NCI-H2227 treated with DMSO at 0.1 percent for 48 hours (cell line): Measurements from ENCODE around the gene LY86.
"Not testable (repeated sequence)": the region's sequence is repeated elsewhere in the genome, so short reads cannot be mapped to it uniquely, and the experiment has no call there.

Experiments
- DNase-seq: peaks from one replicate; lab custom pipeline; 2025; lab: John Stamatoyannopoulos, UW

Gene LY86

DNA sequence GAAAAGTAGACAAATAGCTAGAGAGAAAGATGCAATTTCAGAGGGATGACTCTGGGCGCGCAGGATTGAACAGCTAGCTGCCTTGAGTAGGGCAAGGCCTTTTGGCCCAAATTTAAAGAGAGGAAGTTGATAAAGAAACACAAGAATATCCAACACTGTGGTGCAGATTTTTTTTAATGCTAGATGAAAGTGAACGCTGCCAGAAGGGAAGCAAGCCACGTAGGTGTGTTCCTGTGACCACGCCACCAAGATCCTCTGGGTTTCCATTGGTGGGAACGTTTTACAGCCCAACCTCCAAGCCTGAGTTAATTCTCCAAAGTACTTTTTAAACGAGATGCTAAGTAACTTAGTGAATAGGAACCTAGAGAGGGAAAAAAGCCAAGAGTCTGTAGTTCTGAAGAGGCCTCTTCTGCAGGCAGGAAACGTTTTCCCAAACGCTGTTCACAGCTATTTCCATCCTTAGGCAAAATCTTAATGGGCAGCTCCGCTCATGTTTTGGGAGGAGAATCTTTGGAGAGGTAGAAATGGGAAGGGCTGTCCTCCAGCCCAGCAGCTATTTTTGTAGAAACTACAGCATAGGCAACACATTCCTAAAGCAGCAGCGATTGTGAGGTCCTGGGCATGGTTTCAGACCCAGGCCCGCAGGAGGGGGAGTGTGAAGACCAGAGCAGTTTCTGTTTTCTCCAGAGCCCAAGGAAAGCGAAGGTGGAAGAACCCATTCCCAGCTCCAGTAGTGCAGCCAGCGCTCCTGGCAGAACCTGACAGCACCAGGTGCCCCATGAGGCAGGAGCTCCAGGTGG lies 8.2 kb downstream of the LY86 start:
- DNase-seq, result no peak

DNA sequence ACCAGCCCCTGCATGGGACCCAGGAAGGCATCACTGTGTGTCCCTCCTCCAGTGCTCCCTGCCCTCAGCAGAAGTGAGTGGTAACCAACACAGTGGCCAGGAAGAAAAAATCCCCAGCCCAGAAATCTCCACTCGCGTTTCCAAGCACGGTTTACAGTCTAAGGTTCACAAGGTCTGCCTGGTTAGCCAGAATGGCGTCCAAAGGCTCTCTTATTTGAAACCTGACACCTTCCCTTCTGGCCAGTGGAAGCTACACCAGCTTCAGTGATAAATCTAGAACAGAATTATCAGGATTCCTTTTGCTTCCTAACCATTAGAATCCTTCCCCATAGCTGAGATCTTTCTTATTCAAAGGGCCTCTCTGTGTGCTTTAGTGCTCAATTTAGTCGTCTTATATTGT lies 9.2 kb downstream of the LY86 start:
- DNase-seq, result no peak

DNA sequence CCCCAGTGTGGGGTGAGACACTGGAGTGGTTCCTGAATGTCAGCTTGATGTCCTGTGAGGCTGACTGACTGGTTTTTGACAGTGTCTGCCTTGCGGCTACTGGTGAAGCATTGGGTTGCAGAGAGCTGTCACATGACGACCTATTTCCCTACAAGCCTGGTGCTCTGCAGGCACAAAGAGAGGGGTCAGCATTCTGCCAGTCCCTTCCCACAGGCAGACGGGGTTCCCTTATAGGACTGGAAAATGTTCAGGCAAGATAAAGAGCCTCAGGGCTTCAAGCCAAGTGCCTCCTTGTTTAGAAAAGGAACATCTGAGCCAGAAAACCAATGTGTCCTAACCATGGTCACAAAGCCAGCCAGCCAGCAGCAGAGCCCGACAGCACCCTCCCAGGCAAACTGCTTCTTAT lies 11.0 kb downstream of the LY86 start:
- no peak for DNase-seq

DNA sequence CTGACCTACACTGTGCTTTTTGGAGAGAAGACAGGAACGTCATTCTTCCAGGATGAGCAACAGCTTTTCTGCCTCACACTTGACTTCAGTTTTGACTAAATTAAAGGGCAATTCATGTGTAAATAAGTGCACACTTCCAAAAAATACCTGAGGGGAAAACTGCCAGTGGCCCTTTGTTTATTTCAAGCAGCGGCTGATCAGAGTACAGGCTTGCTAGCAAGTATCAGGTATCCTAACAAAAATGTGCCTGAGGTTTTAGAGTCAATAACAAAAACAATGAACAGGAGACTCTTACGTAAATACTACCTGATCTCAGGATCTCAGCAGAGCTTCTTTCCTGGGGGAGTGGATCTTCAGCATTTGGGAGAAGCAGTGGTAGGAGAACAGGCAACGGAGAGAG lies 12.4 kb downstream of the LY86 start:
- DNase-seq, result no peak

DNA sequence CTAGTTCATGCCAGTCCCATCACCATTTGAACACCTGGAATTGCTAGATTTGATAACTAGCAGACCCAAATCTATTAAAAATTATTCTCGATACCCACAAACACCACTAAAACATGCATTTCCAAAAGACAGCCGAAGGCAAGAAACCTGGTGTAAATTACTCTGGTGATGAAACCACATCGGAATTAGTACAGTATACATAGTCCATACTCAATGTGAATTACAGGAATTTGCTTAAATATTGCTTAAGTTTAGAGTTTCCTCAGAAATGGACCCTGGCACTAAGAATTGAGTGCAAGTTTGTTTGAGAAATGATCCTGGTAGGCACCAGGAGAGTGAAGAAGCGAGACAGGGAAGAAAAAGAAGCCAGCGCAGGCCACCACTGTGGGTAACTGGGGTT lies 13.7 kb downstream of the LY86 start:
- no peak for DNase-seq

DNA sequence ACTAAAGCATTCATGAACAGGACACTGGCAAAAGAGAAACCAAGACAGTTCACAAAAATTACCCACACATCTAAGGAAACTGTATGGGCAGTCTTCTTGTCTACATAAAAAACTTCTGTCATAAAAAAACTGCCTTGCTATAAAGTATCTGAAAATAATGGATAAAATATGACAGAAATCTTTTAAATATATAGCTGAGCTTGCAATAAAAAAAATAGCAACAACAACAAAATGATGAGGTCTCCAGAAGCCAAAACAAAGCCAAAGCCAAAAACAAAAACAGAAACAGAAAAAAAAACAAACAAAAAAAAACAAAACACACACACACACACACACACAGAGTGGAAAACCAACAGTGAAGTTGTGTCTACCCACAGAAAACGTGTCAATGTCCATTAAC lies 14.8 kb downstream of the LY86 start:
- DNase-seq, result no peak

DNA sequence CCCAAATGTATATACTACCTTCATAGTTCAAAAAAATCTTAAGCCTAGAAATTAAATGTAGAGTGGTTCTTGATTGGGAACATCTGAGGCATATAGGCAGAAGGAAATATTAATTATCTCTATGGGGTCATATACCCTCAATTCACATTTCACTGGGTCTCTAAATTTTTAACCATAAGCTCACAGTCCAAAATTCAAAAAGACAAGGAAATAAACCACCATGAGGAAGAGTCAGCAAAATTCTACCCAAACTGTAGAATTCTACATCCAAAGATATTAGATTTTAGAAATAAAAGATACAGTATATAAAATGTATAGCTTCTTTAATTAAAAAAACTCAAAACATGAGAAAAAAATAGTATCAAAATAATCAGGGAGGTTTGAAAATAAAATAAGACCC lies 15.5 kb downstream of the LY86 start:
- no peak for DNase-seq

DNA sequence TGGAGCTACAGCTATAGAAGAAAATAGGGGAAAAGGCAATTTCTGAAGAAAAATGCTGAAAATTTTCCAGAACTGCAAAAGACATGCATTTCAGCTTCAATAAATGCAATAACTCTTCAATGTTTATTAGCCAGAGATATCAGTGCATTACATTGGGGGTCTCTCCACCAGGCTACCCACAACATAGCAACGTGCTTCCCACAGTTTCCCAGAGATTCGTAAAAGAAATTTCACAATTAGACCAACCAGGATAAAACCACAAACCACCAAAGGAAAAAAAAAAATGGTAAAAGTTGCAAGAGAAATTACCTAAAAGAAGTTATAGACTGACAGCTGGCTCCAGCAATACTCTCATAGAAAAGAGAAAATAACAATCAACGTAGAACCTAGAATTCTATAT lies 16.0 kb downstream of the LY86 start:
- DNase-seq, result no peak

DNA sequence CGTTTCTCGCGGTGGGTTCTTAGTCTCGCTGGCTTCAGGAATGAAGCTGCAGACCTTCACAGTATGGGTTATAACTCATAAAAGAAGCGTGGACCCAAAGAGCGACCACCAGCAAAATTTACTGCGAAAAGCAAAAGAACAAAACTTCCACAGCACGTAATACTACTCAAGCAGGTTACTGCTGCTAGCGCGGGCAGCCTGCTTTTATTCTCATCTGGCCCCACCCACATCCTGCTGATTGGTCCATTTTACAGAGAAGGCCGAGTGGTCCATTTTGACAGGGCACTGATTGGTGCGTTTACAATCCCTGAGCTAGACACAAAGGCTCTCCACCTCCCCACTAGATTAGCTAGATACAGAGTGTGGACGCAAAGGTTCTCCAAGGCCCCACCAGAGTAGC lies 17.4 kb downstream of the LY86 start:
- DNase-seq, result no peak

DNA sequence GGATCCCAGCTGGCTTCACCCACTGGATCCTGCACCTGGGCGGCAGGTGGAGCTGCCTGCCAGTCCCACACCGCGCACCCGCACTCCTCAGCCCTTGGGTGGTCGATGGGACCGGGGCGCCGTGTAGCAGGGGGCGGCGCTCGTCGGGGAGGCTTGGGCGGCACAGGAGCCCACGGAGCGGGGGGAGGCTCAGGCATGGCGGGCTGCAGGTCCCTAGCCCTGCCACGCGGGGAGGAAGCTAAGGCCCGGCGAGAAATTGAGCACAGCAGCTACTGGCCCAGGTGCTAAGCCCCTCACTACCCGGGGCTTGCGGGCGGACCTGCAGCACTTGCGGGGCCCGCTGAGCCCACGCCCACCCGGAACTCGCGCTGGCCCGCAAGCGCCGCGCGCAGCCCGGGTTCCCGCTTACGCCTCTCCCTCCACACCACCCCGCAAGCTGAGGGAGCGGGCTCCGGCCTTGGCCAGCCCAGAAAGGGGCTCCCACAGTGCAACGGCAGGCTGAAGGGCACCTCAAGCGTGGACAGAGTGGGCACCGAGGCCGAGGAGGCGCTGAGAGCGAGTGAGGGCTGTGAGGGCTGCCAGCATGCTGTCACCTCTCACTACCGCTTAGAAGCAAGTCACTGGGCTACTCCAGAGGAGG lies 18.0 kb downstream of the LY86 start:
- not testable (repeated sequence) for DNase-seq

DNA sequence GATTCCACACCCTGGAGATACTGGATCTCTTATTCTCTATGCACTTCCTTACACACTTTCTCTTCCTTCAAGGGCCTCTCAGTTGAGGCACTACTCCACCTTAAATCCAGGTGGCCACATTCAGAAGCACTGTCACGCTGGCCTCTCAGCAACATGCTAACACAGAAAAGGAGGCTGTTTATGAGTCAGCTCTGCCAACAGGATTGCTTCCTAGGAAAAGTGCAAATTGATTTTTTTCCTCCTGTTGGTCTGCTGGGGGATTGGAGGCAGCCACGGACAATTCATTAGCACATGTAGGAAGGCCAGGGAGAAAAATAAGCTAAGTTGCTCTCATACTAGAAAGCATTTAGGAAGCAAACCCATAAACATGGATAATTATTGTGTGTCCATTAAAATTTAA lies 20.9 kb downstream of the LY86 start:
- DNase-seq, result no peak

DNA sequence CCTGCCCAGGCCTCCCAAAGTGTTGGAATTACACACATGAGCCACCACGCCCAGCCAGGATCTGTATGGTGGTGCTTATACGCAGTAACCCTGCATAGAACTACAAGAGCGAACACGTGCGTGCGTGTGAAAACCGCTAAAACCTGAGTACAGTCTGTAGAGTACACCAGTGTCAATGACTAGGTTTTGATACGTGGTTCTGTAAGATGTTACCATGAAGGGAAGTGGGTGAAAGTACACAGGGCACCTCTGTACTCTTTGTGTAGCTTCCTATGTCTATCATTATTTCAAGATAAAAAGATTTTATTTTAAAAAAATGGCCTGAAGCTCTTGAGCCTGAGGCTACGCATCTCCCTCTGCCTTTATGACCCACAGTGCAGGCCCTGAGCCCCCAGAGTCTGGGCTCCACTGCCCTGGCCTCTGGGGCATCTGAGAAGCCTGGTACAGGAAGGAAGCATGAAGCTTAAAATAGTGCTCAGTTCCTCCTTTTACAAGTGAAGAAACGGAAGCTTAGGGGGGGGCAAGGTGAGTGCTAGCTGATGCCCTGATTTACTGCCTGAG lies 21.6 kb downstream of the LY86 start:
- DNase-seq, result no peak

DNA sequence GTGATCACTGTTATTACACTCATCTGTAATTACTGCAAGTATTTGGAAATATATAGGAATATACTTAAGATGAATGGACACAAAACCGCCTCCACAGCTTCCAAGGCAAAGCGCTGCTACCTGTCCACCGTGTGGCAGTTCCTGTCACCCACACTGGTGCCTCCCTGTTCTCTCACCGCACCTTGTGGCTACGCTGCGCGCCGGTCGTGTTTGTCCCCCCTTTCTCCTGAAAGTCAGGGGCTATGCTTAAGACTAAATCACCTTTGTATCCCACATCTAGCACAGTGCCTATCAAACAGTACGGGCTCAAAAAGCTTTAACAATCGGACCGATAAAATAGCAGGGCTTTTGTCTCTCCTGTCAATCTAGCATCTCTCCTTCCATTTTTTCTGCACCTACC lies 23.0 kb downstream of the LY86 start:
- no peak for DNase-seq

DNA sequence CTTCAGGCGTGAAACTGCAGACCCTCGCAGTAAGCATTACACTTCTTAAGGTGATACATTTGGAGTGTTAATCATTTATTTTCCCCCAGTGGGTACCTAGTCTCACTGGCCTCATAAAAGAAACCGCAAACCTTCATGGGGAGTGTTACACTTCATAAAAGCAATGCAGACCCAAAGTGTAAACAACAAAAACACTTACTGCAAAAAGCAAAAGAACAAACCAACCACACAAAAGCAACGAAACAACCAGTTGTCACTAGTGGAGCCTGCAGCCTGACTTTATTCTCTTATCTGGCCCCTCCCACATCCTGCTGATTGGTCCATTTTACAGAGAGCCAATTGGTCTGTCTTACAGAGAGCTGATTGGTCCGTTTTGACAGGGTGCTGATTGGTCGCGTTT lies 23.8 kb downstream of the LY86 start:
- no peak for DNase-seq

DNA sequence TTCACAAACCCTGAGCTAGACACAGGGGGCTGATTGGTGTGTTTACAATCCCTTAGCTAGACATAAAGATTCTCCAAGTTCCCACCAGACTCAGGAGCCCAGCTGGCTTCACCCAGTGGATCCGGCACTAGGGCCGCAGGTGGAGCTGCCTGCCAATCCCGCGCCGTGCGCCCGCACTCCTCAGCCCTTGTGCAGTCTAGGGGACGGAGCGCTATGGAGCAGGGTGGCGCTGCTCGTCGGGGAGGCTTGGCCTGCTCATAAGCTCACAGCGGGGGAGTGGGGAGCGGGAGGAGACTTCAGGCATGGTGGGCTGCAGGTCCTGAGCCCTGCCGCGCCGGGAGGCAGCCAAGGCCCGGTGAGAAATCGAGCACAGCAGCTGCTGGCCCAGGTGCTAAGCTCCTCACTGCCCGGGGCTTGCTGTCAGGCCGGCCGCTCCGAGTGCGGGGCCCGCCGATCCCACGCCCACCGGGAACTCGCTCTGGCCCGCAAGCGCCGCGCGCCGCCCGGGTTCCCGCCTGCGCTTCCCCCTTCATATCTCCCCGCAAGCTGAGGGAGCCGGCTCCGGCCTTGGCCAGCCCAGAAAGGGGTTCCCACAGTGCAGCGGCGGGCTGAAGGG lies 24.7 kb downstream of the LY86 start:
- DNase-seq, result not testable (repeated sequence)

DNA sequence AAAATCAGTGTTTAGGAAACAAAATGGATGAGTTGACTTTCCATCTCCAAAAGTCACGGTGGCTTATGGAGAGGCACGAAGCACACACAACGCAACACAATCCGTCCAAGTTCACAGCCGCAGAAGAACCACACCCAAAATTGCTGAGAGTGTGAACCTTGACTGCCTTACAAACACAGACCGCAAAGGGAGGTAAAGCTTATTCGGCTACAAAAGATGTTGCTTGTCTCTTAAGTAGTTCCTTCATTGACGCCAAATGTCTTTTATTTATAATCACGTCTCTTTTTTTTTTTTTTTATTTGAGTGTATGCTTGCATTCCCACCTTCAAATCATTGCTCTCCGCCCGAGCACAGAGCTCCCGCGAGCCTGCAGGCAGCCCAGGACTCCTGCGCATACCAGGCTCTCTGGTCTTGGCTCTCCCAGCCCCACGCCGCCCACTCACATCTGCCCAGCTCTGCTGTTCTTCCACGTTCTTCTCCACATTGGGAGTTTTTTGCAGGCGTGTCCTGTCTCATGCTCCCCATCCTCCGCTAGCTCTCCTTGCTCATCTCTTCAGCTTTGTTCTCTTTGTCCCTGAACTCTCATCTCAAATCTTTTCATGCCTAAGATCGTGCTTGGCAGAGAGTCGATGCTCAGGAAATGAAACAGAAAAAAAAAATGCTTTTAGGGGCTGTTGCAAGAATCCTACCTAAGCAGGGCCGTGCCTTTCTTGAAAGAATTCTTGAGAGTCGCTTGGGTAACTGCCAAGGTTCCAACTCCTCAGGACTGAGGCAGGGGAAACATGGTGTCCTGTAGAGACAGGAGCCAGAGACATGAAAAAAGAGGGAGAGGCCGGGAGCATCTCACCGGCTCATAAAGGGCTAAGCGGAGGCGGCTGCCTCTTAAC lies 25.8 kb downstream of the LY86 start:
- DNase-seq, result no peak

DNA sequence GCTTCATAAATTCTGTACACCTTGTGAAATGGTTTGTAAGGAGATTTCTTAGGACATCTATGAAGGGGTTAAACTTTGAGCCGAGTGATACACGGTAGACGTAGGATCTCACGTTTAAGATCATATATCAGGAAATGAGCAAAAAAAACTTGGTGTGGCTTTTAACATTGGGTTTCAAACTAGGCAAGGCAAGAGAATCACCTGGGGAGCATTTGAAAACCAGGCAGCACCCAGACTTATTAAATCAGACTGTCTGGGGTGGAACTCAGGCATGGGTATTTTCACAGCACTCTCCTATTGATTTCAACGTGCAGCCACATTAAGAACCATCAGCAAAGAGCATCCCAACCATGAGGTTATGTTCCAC lies 26.4 kb downstream of the LY86 start:
- DNase-seq, result no peak

DNA sequence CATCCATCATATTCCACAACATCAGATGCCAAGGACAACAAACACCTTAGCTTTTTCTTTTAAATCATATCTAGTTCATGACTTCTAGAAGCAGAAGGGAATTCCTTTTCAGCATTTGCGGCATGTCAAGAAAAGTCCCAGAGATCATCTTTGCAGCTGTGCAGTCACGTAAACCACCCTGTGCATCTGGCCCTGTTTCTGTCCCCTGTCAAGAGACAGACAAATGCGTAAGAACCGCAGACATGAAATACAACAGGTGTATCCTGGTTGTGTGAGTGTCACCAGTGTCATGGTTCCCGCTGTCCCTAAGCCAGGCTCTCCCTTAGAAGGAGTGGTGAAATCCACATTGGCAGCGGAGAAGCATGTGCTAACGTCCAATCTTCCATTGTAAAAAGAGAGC lies 28.1 kb downstream of the LY86 start:
- no peak for DNase-seq

DNA sequence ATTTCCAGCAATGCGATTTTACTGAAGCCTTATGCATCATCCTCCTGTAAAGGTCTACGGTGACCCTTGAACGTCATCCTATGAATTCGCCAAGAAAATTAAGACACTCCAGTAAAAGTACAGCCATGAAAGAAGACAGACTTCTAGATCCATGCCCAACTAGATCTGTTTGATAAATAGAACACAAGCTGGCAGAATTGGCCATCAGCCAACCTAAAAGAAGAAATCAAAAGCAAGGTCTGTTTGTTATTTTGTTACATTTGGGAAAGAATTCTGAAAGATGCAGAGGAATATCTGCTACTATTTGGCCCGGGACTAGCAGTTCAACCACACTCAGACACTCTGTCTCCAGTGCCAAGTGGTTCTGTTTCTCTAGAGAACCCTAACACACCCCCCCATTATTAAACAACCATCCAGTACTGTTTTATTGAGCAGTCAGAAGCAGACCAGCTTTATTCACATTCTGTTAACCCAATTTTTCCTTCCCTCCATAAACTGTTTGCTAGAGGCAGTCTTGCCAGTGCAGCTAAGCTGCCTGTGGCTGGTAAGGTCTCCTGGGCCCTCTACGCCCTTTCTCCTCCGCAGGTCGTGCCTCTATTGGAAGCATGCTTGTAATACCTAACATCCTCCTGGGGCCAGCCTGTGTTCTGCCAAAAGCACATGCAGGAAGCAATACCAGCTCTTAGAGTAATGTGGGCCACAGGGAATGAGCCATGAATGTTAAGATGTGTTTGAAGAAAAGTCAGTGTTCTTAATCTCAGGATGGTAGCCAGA lies 30.7 kb downstream of the LY86 start:
- DNase-seq, result peak; percentile 23

DNA sequence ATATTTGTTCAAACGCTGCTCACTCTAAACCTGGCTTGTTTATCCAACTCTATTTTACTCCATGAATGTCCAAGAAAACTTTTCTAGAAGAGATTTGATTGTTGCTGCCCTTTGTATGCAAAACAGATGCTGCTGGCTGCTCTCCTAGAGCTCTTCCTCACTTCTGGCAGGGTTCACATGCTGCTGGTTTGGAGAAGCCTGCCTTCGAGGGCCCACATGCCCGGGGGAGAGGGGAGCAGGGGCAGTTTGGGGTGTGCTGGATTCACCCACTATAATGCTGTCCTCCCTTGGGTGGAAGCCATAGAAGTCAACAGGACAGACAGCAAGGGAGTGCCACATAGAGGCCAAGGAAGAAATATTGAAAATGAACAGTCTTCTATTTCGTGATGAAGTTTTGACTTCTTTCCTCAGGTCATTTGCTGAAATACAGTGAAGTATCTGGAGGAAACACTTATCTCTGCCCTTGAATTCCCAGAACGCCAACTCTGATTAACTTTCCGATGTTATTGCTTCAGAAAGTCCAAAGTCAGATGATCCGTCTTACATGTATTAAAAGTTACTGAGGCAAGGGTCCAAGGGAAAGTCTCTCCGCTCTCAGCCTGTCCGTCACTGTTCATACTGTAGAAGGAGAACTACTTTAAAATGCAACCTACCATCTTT lies 32.4 kb downstream of the LY86 start:
- DNase-seq, result no peak

DNA sequence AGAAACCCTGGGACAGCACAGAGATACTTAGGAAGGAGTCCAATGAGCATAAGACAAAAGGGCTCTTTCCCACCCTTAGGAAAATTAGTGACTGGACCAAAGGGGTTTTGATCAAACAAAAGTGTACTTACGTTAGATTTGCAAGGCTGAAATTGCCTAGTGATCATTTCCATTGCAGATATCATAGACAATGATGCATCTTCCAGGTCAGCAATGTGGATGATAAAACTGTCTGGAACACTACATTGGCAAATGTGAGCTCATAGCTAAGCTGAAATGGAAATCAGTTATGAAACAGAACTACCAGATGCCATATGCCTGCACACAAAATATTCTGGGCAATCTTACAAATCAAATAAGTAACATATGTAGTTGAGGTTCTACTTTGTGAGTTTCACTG lies 34.0 kb downstream of the LY86 start:
- no peak for DNase-seq
